ENCODE measurements around the gene ARHGAP32. TPM values are rescaled to one million over a fixed set of nuclear protein-coding genes. Genes with fewer than 3 reads are reported as not detected.

Gene ARHGAP32
- total RNA-seq, 1 donor from 2014 or later: 50.8 TPM

DNA sequence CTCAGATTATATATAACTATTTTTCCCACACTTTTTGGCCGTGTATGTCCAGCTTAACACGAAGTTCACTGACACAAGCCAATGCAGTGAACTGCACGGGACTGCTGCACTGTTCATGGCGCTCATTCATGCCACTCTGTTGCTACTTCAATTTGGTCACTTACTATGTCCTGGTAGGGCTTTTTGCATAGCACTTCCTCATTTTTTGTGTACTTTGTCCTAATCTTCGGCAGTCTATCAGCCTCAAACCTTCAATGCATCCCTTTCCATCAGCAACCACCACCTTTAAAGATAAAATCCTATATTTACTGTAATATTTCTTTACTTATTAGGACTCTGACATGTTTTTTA lies 18.7 kb upstream of the ARHGAP32 start:
- no peaks in the 10 kb centered on the region for H3K36me3 ChIP-seq (ENCODE audit: control insufficient read depth, insufficient read depth, low read length)
- TF ChIP-seq, protein P1, sequence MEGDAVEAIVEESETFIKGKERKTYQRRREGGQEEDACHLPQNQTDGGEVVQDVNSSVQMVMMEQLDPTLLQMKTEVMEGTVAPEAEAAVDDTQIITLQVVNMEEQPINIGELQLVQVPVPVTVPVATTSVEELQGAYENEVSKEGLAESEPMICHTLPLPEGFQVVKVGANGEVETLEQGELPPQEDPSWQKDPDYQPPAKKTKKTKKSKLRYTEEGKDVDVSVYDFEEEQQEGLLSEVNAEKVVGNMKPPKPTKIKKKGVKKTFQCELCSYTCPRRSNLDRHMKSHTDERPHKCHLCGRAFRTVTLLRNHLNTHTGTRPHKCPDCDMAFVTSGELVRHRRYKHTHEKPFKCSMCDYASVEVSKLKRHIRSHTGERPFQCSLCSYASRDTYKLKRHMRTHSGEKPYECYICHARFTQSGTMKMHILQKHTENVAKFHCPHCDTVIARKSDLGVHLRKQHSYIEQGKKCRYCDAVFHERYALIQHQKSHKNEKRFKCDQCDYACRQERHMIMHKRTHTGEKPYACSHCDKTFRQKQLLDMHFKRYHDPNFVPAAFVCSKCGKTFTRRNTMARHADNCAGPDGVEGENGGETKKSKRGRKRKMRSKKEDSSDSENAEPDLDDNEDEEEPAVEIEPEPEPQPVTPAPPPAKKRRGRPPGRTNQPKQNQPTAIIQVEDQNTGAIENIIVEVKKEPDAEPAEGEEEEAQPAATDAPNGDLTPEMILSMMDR (IDR thresholded peaks at IDR 0.05; ENCODE audit: insufficient read depth, low read length, severe bottlenecking): no peak
- no peaks in the 10 kb centered on the region for H3K27me3 ChIP-seq (ENCODE audit: control insufficient read depth, insufficient read depth, low read length)
- no peak overlapping the region for H3K4me3 ChIP-seq (ENCODE audit: low read depth, low read length)
- DNase-seq (ENCODE audit: low read depth): no peak
- no peak for FAIRE-seq

DNA sequence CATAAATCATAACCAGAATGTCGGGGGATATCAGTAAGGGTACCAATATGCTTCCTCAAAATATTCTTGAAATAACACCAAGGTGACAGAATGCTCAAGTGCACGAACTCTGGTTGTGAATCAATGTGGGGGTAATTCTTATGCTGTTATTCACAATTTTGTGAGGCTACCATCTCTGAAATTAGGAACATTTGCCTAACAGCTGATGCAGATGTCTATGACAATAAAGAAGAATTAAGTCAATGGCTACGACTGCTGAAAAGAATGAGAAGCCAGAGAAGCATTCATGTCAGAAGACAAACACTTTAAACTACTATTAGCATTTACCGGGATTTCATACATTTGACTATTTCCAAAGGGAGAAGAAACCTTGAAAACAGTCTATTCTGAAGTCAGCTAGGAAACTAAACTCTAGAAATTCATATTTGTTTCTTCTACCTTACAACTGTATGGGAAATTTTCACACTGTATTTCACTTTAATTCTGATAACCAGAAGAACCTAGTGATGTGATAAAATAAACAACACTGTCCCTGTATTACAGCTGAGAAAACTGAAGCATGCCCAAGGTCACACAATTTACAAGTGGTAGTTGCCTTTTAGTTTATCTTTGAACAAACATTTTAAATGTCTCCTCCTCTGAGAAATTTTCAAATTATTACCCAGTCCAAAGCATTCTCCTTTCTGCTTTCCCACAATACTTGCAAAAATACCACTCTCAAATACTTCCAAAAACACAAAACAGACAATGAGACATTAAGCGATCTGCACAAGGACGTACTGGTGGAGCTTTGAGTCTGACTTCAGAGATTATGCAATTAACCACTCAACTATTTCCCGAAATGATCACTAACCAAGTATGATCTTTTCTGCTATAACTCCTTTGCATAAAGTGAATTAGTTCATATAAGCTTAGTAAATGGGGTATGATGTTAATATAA lies 18.0 kb upstream of the ARHGAP32 start:
- FAIRE-seq: no peak
- H3K27me3 ChIP-seq (ENCODE audit: control insufficient read depth, insufficient read depth, low read length): no peaks in the 10 kb centered on the region
- no peak for DNase-seq (ENCODE audit: low read depth)
- no peak overlapping the region for H3K4me3 ChIP-seq (ENCODE audit: low read depth, low read length)
- TF ChIP-seq, protein P1 (IDR thresholded peaks at IDR 0.05; ENCODE audit: insufficient read depth, low read length, severe bottlenecking): no peak
- no peaks in the 10 kb centered on the region for H3K36me3 ChIP-seq (ENCODE audit: control insufficient read depth, insufficient read depth, low read length)

DNA sequence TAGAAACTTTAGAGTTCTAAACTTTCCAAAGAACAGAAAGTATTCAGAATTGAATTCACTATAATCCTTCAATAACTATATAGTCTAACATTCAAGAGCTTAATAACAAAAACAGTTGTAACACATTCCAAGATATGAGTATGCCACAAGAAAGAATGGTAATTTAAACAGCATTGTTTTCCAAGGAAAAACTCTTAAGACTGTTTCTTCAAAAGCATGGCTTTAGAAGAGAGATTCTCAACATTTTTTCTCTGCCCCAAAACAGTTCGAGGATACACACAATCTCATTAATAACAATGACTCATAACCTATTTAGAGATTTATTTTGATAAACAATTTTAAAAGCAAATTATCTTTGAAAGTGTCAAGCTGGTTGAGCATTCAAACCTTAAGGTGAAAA lies 16.7 kb upstream of the ARHGAP32 start:
- no peak overlapping the region for H3K4me3 ChIP-seq (ENCODE audit: low read depth, low read length)
- FAIRE-seq (no peak), DNase-seq (ENCODE audit: low read depth) (no peak)
- TF ChIP-seq, protein P1 (IDR thresholded peaks at IDR 0.05; ENCODE audit: insufficient read depth, low read length, severe bottlenecking): no peak
- H3K27me3 ChIP-seq (ENCODE audit: control insufficient read depth, insufficient read depth, low read length): no peaks in the 10 kb centered on the region
- H3K36me3 ChIP-seq (ENCODE audit: control insufficient read depth, insufficient read depth, low read length): no peaks in the 10 kb centered on the region

DNA sequence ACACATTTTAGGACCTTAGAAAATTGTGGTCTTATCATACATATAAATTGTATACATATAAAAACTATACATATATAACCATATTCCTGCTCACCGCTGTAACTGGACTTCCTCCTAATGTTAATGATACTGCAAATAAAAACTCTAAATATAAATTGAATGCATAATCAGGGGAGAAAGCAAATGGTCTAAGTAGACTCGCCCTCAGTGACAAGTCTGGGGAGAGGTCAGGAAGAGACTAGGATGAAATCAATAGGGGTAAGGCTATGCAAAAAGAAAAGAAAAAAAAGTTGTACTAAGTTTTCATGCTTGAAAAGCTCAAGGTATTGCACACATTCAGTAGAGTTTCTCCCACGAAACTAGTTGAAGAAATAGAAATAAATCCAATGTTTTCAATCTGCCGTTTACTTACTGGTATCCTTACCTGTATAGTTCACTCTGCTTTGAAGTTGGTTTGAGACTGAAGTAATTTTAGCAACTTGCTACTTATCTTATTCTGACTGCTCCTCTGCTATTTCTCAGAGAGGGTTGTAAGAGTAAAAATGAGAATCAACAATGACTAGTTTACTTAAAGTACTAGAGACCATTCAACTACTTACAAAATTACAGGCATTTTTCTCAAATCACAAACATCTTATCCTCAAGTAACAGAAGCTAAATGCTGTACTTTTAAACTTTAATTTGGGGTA lies 12.2 kb upstream of the ARHGAP32 start:
- H3K36me3 ChIP-seq (ENCODE audit: control insufficient read depth, insufficient read depth, low read length): no peaks in the 10 kb centered on the region
- FAIRE-seq: no peak
- TF ChIP-seq, protein P1 (IDR thresholded peaks at IDR 0.05; ENCODE audit: insufficient read depth, low read length, severe bottlenecking): no peak
- no peak overlapping the region for H3K4me3 ChIP-seq (ENCODE audit: low read depth, low read length)
- no peaks in the 10 kb centered on the region for H3K27me3 ChIP-seq (ENCODE audit: control insufficient read depth, insufficient read depth, low read length)
- DNase-seq (ENCODE audit: low read depth): no peak

DNA sequence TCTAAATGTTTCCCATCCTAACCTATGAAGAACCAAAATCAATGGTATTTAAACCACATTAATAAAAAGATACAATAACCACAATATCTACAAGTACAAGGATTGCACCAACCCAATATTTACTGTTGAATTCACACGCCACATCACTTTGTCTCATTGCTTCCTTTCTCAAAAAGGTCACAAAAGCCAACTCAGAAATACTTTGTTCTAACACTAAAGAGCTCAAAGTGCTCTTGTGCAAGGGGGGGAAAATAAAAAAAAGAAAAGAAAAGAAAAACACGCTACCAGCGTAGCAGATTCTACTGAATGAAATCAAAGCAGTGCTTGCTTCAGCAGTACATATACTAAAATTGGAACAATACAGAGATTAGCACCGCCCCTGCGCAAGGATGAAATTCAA lies 10.5 kb upstream of the ARHGAP32 start:
- Histone ChIP-seq H3K36me3 (ENCODE audit: control insufficient read depth, insufficient read depth, low read length) (no peaks in the 10 kb centered on the region), H3K27me3 (ENCODE audit: control insufficient read depth, insufficient read depth, low read length) (no peaks in the 10 kb centered on the region), H3K4me3 (ENCODE audit: low read depth, low read length) (no peak overlapping the region)
- DNase-seq (ENCODE audit: low read depth): no peak
- FAIRE-seq: no peak
- TF ChIP-seq, protein P1 (IDR thresholded peaks at IDR 0.05; ENCODE audit: insufficient read depth, low read length, severe bottlenecking): no peak
